Loucy (cell line): ENCODE data around the gene LFNG.

Experiments
- CTCF ChIP-seq: fragments of 200-600 bp; sonication (generic); conservative IDR thresholded peaks from 2 replicates; pipeline ENCODE4 v1.5.1; 2014; ENCODE audit warnings: mild to moderate bottlenecking, antibody characterized with exemption, low read length
- EZH2phosphoT487 ChIP-seq: fragments of 200-600 bp; IDR thresholded peaks from 2 replicates; pipeline ENCODE4 v1.6.1; 2018; ENCODE audit warnings: antibody characterized with exemption, mild to moderate bottlenecking, moderate library complexity, borderline replicate concordance

GRCh38 chr7:2521952-2522591 is 2.5 kb downstream of the LFNG start:
- TF ChIP-seq CTCF (no peak), EZH2phosphoT487 (no peak)
